HepG2 (cell line): Measurements from ENCODE around the gene CUL9. TPM values are rescaled to one million over a fixed set of nuclear protein-coding genes. Genes with fewer than 3 reads are reported as not detected.

Source experiments
- ADNP ChIP-seq: sonication (generic); formaldehyde crosslinking; IDR thresholded peaks from 2 replicates; pipeline ENCODE4 v1.4.0; 2020; ENCODE audit warnings: missing genetic modification reagents
- ARNT ChIP-seq: fragments of 450-650 bp; IDR thresholded peaks from 2 replicates; pipeline ENCODE4 v1.6.1; 2017
- CAMTA2 ChIP-seq: sonication (generic); formaldehyde crosslinking; IDR thresholded peaks from 2 replicates; pipeline ENCODE4 v1.4.0; 2020; ENCODE audit warnings: mild to moderate bottlenecking, missing genetic modification reagents, borderline replicate concordance
- CBX5 ChIP-seq: sonication (generic); formaldehyde crosslinking; IDR thresholded peaks from 2 replicates; pipeline ENCODE4 v1.4.0; 2020; ENCODE audit warnings: missing genetic modification reagents, borderline replicate concordance
- CEBPG ChIP-seq: IDR thresholded peaks from 2 replicates; pipeline ENCODE4 v1.6.1; 2016
- CENPX ChIP-seq: sonication (generic); formaldehyde crosslinking; IDR thresholded peaks from 2 replicates; pipeline ENCODE4 v1.9.0; 2021; ENCODE audit warnings: mild to moderate bottlenecking, missing genetic modification reagents, moderate library complexity
- HNF4A ChIP-seq: sonication (generic); formaldehyde crosslinking; IDR thresholded peaks from 2 replicates; pipeline ENCODE4 v1.4.0; 2020; ENCODE audit warnings: missing genetic modification reagents
- KDM1A ChIP-seq: IDR thresholded peaks from 2 replicates; pipeline ENCODE4 v1.6.1; 2016; ENCODE audit warnings: missing compliant biosample characterization
- KDM5A ChIP-seq: fragments of 200-600 bp; sonication (generic); IDR thresholded peaks from 2 replicates; pipeline ENCODE4 v1.7.0; 2018; ENCODE audit warnings: antibody characterized with exemption, mild to moderate bottlenecking, low read length, borderline replicate concordance
- KDM6A ChIP-seq: IDR thresholded peaks from 2 replicates; pipeline ENCODE4 v1.6.1; 2016; ENCODE audit warnings: low read depth
- RBM39 ChIP-seq: fragments of 200-400 bp; formaldehyde crosslinking; IDR thresholded peaks from one replicate; pipeline ENCODE4 v1.6.1; 2018; ENCODE audit warnings: antibody characterized with exemption, mild to moderate bottlenecking, low read depth, low read length; ENCODE audit not compliant: poor library complexity, severe bottlenecking
- RELA ChIP-seq: sonication (generic); formaldehyde crosslinking; IDR thresholded peaks from 2 replicates; pipeline ENCODE4 v1.4.0; 2020; ENCODE audit warnings: missing genetic modification reagents
- RFXANK ChIP-seq: IDR thresholded peaks from 2 replicates; pipeline ENCODE4 v1.6.1; 2016
- SNAI1 ChIP-seq: sonication (generic); formaldehyde crosslinking; IDR thresholded peaks from 2 replicates; pipeline ENCODE4 v1.5.0; 2020; ENCODE audit warnings: mild to moderate bottlenecking, missing genetic modification reagents, borderline replicate concordance
- SNAPC2 ChIP-seq: sonication (generic); formaldehyde crosslinking; IDR thresholded peaks from 2 replicates; pipeline ENCODE4 v1.8.1; 2022; ENCODE audit warnings: mild to moderate bottlenecking, missing genetic modification reagents
- TP53 ChIP-seq: sonication (generic); formaldehyde crosslinking; conservative IDR thresholded peaks from 2 replicates; pipeline ENCODE4 v1.4.0; 2020; ENCODE audit warnings: missing genetic modification reagents
- ZFP90 ChIP-seq: sonication (generic); formaldehyde crosslinking; IDR thresholded peaks from 2 replicates; pipeline ENCODE4 v1.8.0; 2022; ENCODE audit warnings: missing genetic modification reagents, mild to moderate bottlenecking, inconsistent platforms, borderline replicate concordance
- ZFX ChIP-seq: sonication (generic); formaldehyde crosslinking; IDR thresholded peaks from 2 replicates; pipeline ENCODE4 v1.4.0; 2020; ENCODE audit warnings: mild to moderate bottlenecking, low read depth, missing genetic modification reagents, moderate library complexity
- ZNF430 ChIP-seq: sonication (generic); formaldehyde crosslinking; IDR thresholded peaks from 2 replicates; pipeline ENCODE4 v1.9.0; 2021; ENCODE audit warnings: mild to moderate bottlenecking, missing genetic modification reagents
- ZNF589 ChIP-seq: sonication (generic); formaldehyde crosslinking; conservative IDR thresholded peaks from 2 replicates; pipeline ENCODE4 v1.8.0; 2022; ENCODE audit warnings: mild to moderate bottlenecking, moderate library complexity, missing genetic modification reagents
- ZNF629 ChIP-seq: sonication (generic); formaldehyde crosslinking; conservative IDR thresholded peaks from 2 replicates; pipeline ENCODE4 v1.5.0; 2020; ENCODE audit warnings: missing genetic modification reagents
- ZNF768 ChIP-seq: sonication (generic); formaldehyde crosslinking; IDR thresholded peaks from 2 replicates; pipeline ENCODE4 v1.4.0; 2020; ENCODE audit warnings: missing genetic modification reagents
- polyA plus RNA-seq, 8 experiments: library from polyadenylated mRNA; depleted of rRNA in 3 of 8; stranded (reverse) in 7 of 8; unstranded in 1 of 8; fragments of >200 nt; fragmentation: Illumina TruSeq in 4 of 8; extraction: Trizol in 4 of 8; gene quantifications; 2 replicates each; pipeline versions ENCODE4 v1.2.1 to v1.2.3, GENCODE V29; 2011 to 2016; ENCODE audit warnings: low read depth in 4 of 8, missing spikeins in 1 of 8, mixed read lengths in 1 of 8; ENCODE audit not compliant: insufficient read depth in 1 of 8
- total RNA-seq, 5 experiments: library from RNA; depleted of rRNA; stranded (reverse); fragments of >200 nt; fragmentation: Illumina TruSeq; extraction: Trizol; gene quantifications; 2 replicates each; pipeline ENCODE4 v1.2.3, GENCODE V29; 2016; ENCODE audit warnings: low read depth in 1 of 5
- TF ChIP-seq, protein P1 (sequence below): sonication (generic); formaldehyde crosslinking; IDR thresholded peaks from 2 replicates; pipeline ENCODE4 v1.4.0; 2020; ENCODE audit warnings: mild to moderate bottlenecking, missing genetic modification reagents
- TF ChIP-seq, protein P2 (sequence below): sonication (generic); formaldehyde crosslinking; IDR thresholded peaks from 2 replicates; pipeline ENCODE4 v1.8.0; 2022; ENCODE audit warnings: missing genetic modification reagents, mild to moderate bottlenecking, moderate library complexity, borderline replicate concordance

CUL9 gene
- total and polyA plus RNA-seq, 2 of the 13 experiments (the other 11 are each of a cell fraction or from before 2014, with no cell fraction given): 11.4 to 13.7 TPM

DNA sequence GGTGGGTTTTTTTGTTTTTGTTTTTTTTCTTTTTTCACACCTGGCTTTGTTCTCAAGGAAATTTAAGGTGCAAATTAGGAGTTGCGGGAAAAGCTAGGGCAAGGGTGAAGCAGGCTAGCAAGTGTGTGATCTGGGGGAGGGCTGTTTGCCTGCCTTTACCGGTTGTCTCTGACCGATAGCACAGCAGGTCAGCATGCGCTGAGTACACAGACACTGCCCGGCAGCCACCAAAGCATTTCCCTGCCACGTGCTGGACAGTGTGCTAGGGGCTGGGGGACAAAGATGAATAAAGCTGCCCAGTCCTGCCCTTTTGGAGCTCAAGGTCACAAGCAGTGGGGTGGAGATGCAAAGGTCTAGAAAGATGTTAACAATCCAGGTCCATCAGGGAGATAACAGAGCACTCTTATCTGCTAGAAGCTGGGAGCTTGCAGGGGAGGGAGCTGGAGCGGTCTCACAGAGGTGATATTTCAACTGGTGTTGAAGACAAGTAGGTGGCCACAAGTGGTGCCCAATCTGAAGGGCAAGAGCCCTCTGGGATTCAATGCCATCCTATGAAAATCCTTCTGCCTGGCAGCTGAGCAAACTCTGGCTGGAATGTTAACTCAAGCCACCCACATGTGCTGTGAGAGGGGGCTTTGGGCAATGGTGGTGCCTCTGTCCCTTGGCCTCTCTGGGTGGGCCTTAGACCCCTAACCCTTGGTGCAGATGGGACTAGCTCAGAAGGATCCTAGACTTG lies 85.8 kb downstream of the CUL9 start (continued):
- peak; percentile 89 for TF ChIP-seq CAMTA2 (CRISPR knock-in tag)
- peak; percentile 32; the same call in 1 of the 2 replicates for TF ChIP-seq RELA (CRISPR knock-in tag)
- TF ChIP-seq SNAPC2: peak; percentile 98; the same call in 1 of the 2 replicates
- TF ChIP-seq KDM6A (CRISPR knock-in tag): peak; percentile 100
- TF ChIP-seq ZFX (CRISPR knock-in tag): peak; percentile 87
- TF ChIP-seq KDM1A (CRISPR knock-in tag): peak; percentile 97
- TF ChIP-seq ARNT: no peak
- peak; percentile 100 for TF ChIP-seq ZNF430
- no peak for TF ChIP-seq CENPX (CRISPR knock-in tag)
- peak; percentile 86 for TF ChIP-seq CEBPG (CRISPR knock-in tag)
- peak; percentile 80; the same call in 1 of the 2 replicates for TF ChIP-seq ZFP90
- no peak; the same call in 1 of the 2 replicates for TF ChIP-seq KDM5A
- peak; percentile 100 for TF ChIP-seq HNF4A (CRISPR knock-in tag)
- TF ChIP-seq CBX5: peak; percentile 99
- TF ChIP-seq, protein P1, sequence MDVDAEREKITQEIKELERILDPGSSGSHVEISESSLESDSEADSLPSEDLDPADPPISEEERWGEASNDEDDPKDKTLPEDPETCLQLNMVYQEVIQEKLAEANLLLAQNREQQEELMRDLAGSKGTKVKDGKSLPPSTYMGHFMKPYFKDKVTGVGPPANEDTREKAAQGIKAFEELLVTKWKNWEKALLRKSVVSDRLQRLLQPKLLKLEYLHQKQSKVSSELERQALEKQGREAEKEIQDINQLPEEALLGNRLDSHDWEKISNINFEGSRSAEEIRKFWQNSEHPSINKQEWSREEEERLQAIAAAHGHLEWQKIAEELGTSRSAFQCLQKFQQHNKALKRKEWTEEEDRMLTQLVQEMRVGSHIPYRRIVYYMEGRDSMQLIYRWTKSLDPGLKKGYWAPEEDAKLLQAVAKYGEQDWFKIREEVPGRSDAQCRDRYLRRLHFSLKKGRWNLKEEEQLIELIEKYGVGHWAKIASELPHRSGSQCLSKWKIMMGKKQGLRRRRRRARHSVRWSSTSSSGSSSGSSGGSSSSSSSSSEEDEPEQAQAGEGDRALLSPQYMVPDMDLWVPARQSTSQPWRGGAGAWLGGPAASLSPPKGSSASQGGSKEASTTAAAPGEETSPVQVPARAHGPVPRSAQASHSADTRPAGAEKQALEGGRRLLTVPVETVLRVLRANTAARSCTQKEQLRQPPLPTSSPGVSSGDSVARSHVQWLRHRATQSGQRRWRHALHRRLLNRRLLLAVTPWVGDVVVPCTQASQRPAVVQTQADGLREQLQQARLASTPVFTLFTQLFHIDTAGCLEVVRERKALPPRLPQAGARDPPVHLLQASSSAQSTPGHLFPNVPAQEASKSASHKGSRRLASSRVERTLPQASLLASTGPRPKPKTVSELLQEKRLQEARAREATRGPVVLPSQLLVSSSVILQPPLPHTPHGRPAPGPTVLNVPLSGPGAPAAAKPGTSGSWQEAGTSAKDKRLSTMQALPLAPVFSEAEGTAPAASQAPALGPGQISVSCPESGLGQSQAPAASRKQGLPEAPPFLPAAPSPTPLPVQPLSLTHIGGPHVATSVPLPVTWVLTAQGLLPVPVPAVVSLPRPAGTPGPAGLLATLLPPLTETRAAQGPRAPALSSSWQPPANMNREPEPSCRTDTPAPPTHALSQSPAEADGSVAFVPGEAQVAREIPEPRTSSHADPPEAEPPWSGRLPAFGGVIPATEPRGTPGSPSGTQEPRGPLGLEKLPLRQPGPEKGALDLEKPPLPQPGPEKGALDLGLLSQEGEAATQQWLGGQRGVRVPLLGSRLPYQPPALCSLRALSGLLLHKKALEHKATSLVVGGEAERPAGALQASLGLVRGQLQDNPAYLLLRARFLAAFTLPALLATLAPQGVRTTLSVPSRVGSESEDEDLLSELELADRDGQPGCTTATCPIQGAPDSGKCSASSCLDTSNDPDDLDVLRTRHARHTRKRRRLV (CRISPR knock-in tag): peak; percentile 92; the same call in 1 of the 2 replicates
- TF ChIP-seq SNAI1: peak; percentile 97; the same call in 1 of the 2 replicates
- peak; percentile 91 for TF ChIP-seq ZNF768 (CRISPR knock-in tag)
- TF ChIP-seq ZNF589 (CRISPR knock-in tag): peak; percentile 99
- peak; percentile 36 for TF ChIP-seq RBM39
- no peak for TF ChIP-seq ADNP (CRISPR knock-in tag)
- TF ChIP-seq TP53 (CRISPR knock-in tag): peak; percentile 92
- TF ChIP-seq RFXANK (CRISPR knock-in tag): peak; percentile 93
- TF ChIP-seq ZNF629: peak; percentile 86
- TF ChIP-seq, protein P2, sequence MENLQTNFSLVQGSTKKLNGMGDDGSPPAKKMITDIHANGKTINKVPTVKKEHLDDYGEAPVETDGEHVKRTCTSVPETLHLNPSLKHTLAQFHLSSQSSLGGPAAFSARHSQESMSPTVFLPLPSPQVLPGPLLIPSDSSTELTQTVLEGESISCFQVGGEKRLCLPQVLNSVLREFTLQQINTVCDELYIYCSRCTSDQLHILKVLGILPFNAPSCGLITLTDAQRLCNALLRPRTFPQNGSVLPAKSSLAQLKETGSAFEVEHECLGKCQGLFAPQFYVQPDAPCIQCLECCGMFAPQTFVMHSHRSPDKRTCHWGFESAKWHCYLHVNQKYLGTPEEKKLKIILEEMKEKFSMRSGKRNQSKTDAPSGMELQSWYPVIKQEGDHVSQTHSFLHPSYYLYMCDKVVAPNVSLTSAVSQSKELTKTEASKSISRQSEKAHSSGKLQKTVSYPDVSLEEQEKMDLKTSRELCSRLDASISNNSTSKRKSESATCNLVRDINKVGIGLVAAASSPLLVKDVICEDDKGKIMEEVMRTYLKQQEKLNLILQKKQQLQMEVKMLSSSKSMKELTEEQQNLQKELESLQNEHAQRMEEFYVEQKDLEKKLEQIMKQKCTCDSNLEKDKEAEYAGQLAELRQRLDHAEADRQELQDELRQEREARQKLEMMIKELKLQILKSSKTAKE (CRISPR knock-in tag): peak; percentile 100
